SK-N-MC (cell line): Measurements from ENCODE around the gene DTX2.

Experiments
- EZH2 ChIP-seq: fragments of 200-600 bp; sonication (generic); IDR thresholded peaks from one replicate; pipeline ENCODE4 v1.6.1; 2017; ENCODE audit warnings: antibody characterized with exemption
- POLR2AphosphoS5 ChIP-seq: IDR thresholded peaks from 2 replicates; pipeline ENCODE4 v1.6.1; 2012; ENCODE audit warnings: mild to moderate bottlenecking, low read depth, low read length, borderline replicate concordance

DNA sequence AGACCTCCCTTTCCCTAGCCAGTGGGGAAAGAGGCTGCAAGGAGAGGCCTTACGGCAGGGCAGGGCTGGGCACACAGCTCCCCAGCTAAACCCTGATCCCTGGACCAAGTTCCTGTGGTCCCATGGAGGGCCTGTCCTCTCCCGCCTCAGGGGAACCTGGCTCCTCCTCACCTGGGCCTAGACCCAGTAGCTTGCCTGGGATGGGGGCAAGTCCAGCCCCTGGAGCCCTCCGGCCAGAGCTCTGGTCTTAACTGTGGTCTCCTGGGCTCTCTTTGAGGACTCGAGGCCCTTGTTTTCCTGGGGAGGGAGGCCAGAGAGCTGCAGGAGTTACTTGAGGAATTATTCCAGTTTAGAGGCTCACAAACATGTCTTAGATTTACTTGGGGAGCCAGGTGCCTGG is 35.3 kb upstream of the DTX2 start:
- TF ChIP-seq EZH2 (no peak), POLR2AphosphoS5 (no peak)
